ENCODE data around the gene SIK3.
A peak's percentile ranks its signal among the peaks of the same experiment; 100 is the strongest.
"Not testable (repeated sequence)": the region's sequence is repeated elsewhere in the genome, so short reads cannot be mapped to it uniquely, and the experiment has no call there.

SIK3 gene

DNA sequence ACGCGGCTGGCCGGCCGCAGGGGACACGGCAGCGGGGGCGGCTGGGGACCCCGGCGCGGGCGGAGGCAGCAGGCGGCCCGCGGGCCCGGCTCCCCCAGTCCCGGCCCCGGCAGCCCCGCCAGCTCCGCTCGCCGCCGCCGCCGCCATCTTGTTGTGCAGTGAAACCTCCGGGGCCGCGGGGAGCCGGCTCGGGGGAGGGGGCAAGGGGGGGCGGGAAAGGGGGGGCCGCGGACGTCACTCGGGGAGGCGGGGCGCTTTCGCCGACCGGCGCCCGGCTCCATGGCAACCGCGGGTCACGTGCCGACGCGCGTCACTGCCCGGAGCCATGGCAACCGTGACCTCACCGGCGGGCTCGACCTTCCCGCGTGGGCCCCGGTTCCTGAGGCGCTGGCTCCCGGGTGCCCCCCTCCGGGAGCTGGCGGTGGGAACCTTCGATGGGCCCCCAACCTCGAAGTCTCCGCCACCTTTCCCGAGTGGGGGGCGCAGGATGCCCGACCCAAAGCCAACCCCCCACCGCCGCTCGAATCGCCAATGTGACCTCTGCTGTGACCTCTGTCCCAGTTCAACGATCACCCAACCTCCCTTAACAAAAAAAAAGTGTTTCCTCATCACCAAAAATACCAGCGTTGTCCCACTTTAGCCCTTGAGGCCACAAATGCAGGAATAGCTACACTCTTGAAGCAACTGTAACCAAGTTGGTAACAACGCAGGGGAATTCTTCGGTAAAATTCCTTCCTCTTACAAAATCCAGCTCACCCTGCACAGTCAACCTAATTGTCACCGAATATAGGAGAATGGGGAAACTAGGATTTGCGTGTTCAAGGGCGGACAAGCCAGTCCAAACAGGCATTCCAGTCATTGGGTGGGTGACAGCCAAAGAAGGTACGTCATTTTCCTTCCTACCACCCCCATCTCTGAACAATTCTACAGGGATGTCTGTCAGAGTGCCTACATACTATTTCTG is at the start of gene SIK3:
Gene SIK3, minus strand, starts transcription at position 160 of the 964 bp plus-strand sequence. Its CDS starts 13 bp downstream, at position 147.
- peak; percentile 71 to 88 for DNase-seq

DNA sequence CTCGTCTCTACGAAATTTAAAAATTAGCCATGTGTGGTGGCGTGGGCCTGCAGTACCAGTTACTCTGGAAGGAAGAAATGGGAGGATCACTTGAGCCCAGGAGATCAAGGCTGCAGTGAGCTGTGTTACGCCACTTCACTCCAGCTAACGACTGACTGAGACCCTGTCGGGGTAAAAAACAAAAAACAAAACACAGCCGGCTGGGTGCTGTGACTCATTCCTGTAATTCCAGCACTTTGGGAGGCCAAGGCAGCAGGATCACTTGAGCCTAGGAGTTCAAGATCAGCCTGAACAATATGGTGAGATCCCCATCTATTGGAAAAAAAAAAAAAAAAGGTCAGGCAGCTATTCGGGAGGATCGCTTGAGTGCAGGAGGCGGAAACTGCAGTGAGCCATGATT is 48.3 kb upstream of the SIK3 start:
- no peak for DNase-seq

DNA sequence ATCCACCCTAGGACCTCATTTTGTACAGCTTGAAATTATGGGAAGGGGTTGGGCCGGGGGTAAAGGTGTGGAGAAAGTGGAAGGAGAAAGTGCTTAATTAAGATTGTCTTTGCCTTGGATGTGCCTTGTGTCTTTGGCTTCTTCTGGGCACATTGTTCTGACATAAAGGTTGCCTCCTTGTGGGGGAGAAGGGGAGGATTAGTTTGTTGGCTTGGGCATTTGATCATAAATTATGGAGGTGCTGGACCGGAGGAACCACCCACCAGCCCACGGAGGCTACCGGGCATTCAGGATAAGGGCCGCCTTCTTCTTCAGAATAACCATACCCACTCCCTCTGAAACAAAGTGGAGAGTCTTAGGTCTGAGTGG is 47.1 kb upstream of the SIK3 start:
- DNase-seq = peak in 1 of 2 experiments; percentile 20

DNA sequence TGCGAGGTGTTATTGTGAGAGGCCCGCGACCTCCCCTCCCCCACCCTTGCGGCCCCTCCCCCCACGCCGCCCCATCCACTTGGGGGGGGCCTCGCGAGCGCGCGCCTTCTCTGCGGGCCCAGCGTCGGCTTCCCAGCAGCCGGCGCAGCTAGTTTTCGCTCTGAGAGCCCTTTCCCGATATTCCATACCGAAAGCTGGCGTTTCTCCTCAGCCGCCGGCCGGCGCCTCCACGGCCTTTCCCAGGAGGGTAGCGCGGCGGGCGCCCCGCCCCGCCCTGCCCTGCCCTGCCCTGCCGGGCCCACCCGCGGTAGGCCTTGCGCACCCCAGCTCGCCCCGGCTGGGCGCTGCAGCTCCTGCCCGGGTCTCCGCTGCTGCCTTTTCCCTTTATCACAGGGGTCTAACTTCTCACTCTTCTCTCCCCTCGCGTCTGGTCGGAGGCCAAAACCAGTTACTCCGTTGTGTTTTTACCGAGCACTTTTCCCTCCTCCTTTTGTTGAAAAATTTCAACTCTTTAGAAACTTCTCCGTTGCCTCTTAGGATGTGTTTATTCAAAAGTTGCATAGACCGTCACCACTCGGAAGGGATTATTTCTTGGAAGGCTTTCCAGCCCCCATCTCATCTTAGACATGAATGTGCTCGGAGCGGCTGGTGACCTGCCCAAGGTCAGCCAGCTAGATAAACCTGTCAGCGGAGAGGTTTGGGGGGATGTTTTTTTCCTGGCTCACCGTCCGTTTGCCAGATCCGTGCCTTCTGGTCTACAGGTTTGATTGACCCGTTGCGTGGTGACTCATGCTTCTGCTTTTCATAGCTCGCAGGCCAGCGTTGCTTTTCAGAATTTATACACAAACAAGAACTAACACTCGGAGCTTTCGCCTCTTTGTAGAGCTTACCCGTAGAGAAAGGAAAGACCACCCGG is 46.5 kb upstream of the SIK3 start:
- DNase-seq = peak in 1 of 2 experiments; percentile 50

DNA sequence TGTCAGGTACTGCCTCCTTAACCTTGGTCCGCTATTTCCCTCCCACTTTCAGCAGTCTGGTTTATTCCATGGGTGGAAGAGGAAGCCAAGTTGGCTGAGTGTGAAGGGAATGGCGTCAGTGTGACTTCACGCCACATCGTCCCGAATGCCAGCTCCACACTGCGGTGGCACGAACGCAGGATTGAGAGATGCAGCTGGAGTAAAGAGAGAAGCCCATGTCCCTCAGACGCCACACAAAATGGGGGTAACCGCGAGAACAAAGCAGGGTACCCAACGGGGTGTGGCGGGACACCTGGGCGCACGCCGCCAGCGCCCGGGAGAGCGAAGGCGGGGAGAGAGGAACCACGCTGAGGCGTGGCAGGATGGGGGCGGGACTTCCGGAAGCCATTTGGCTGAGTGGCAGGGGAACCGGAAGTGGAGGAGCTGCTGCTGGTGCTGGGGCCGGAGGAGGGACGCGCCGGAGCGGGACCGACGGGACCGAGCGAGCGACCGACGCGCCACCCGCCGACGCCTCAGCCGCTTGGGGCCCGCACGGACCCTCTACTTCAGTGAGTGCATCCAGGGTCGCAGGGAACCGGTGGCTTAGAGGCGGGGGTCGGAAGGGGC is 45.7 kb upstream of the SIK3 start, which contains the start of gene PAFAH1B2:
Gene PAFAH1B2, plus strand, starts transcription at position 417 of the 606 bp plus-strand sequence. CDS start 8,161 bp downstream, outside the sequence.
- peak; percentile 79 to 92 for DNase-seq

DNA sequence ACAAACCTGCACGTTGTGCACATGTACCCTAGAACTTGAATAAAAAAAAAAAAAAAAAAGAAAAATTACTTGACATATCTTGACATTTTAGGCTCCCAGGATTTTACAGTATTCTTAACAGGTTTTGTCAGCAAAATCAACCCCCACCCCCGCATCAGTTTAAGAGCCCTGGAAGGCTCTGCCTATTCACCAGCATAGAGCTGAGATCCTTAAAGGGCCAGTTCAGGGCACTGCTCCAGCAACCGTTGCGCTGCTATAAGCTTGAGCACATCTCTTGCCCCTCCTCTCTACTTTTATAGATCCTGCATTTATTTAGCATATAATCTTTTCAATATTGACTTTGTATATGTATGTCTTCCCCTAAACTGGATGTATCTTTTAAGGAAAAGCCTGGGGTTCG is 45.2 kb upstream of the SIK3 start:
- peak in 1 of 2 experiments; percentile 40 for DNase-seq

DNA sequence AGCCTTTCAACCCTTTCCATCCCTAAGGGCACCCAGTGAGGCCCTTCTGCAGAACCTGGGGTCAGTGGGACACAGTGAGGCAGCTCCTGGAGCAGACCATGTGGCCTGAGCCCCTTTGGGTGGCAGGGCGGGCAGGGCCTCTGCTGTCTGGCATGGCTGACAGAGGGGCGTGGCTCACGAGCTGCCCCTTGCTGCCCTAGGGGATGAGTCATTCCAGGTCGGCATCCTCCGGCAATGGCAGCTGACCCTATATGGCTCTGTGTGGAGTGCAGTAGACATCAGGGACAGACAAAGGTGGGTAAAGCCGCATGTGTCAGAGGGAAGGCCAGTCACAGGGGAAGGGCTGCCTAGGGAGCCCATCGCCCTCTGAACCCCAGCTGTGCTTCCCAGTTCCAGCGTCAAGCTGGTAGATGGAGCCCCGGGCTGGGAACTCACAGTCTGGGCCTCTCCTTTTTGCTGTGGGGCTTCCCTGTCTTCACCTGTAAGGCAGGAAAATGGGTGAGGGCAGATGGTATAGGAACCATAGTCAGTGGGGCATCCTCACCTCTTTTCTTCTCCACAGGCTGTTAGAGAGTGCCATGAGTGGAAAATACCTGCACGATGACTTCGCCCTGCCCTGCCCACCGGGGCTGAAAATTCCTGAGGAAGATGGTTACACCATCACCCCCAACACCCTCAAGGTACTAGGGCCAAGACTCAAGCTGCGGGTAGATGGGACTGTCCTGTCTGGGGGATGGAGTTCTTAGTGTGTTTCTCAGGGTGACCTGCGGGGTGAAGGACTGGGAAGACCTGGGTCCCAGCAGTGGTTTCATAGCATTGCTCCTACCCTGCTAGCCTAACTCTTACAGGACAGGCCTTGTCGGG is 39.2 kb upstream of the SIK3 start:
- DNase-seq = not testable (repeated sequence)

DNA sequence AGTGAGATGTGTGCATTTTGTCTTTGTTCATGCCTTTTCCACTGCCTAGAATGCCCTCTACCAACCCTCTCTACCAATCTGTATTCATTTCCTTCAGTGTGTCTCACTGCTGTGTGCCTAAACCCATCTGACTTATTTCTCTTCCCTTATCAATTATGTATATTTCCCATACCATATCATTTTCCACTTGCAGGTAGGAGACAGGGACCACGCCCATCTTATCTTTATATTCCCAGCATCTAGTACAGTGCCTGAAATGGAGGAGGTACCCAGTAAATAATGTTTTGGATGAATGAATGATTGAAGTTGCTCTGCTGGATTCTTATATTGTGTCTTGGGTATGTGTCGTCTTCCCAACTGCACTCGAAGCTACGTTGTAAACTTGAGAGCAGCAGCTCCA is 36.8 kb upstream of the SIK3 start:
- not testable (repeated sequence) for DNase-seq

DNA sequence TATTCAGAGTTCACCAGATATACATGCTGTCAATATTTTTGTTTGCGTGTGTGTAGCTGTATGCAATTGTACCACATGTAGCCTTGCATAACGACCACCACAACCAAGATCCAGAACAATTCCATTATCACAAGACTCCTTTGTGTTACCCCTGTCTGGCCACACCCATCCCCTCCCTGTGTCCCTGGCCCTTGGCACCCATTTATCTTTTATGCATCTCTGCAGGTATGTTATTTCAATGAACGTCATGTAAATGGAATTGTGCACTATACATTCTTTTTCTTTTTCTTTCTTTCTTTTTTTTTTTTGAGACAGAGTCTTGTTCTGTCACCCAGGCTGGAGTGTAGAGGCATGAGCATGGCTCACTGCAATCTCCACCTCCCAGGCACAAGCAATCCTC is 36.2 kb upstream of the SIK3 start:
- no peak for DNase-seq

DNA sequence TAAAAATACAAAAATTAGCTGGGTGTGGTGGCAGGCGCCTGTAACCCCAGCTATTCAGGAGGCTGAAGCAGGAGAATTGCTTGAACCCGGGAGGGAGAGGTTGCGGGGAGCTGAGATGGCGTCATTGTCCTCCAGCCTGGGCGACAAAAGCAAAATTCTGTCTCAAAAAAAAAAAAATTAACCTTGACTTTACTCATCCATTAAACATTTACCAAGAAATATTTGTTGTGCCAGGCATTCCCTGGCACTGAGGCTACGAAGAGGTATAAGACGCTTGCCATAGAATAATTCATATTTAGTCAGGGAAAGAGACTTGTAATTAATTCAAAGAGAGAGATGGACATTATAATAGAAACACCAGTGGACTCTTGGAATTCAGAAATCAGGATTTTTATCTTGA is 32.7 kb upstream of the SIK3 start:
- DNase-seq = no peak

DNA sequence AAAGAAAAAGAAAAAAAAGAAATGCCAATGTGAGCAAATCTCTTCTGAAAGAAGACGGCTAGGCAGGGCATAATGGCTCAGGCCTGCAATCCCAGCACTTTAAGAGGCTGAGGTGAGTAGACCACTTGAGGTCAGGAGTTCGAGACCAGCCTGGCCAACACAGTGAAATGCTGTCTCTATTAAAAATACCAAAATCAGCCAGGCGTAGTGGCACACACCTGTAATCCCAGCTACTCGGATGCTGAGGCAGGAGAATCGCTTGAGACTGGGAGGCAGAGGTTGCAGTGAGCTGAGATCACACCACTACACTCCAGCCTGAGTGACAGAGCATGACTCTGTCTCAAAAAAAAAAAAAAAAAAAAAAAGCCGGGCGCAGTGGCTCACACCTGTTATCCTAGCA is 32.2 kb upstream of the SIK3 start:
- not testable (repeated sequence) for DNase-seq

DNA sequence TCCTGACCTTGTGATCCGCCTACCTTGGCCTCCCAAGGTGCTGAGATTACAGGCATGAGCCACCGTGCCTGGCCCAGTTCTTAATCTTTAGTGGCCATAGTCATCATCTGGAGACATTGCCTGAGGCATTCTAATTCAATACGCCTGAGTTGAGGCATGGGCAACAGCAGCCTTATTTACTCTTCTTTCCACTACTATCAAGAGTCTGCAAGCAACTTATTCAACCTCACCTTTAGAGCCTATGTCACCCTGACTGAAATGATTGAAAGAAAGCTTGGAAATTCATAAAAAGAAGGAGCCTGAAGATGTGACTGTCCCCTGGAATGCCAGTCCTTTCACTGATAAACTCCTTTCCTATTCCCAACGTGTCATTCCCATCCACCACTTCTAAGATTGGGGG is 30.1 kb upstream of the SIK3 start:
- DNase-seq = no peak

DNA sequence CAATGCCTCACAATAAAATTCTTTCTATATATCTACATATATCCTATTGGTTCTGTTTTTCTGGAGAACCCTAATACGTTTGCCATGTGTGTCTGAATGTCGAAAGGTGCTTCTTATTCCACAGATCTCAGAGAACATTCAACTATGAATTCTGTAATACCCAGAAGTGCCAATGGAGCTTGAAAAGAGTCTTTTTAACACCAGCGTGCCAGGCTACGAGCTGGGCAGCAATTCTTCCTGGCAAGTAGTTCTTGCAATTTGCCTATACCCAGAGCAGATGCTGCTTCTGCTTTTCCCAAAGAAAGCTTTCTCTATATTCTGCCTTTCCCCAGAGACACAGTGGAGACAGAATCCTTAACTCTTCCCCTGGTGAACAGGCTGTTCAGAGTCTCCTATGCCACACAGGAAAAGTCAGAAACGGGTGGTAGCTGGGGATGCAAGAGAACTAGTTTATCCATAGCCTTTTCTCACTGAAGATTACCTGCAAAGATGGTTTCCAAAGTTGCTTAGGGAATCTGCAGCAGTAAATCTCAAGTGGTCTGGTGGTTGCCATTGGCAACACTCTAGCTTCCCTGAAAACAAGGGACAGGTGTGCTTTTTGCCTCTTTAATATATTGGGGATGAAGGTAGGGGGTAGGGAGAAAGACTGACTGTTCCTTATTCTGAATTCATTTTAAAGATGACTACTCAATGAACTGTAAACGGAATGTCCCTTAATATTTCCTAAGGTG is 29.1 kb upstream of the SIK3 start:
- DNase-seq = peak; percentile 3 to 53

DNA sequence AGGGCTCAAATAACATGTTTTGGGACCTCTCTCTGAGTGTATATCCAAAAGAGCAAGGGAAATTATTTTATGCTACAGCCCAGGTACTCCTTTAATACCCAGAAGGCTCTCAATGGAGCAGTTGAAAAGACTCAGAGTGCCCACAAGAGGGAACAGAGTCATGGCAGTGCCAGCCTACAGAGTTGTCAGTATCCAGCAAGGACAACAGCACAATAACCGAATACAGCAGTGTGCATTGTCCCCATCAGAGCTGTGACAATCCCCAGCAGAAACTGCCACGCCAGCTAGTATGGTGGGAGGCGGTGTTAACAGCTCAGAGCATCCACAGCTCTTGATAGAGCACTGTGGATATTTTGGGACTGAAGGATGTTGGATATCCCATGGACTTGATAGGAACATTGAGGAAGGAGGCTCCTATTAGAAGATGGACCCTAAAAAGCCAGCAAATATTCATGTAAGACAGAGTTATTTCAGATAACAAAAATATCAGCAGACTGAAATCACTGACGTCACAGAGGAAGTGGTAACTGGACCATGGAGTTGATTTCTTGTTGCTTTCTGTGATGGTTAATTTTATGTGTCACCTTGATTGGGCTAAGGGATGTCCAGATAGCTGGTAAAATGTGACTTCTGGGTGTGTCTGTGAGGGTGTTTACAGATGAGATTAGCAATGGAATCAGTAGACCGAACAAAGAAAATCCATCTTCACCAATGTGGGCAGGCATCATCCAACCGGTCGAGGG is 28.2 kb upstream of the SIK3 start:
- no peak for DNase-seq

DNA sequence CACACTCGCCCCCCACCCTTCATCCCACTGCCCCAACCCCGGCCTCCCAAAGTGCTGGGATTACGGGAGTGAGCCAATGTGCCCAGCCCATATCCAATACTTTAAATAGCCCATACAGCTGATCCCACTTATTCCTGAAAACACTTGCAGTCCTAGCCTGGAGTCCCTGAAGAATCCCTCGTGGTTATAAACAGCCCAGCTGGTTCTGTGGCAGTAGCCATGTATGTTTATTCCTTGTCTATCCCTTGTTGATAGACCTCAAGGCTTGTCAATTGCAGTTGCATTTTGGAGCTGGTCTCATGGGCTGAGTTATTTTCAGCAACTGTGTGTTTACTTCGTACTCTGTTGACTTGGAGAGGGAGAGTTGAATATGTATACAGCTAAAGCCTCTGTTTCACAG is 24.3 kb upstream of the SIK3 start:
- DNase-seq = no peak

DNA sequence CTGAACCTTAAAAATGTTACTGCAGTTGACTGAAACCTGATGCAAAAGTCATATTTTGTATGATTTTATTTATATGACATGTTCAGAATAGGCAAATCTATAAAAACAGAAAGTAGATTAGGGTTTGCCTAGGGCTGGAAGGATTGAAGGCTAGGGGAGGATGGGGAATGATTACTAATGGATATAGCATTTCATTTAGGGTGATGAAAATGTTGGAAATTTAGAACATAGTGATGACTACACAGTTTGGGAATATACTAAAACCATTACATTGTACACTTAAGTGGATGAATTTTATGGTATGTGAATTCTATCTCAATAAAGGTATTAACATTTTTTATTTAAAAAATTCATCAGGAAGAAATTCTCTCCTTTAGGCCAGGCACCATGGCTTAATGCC is 22.9 kb upstream of the SIK3 start:
- DNase-seq = no peak

DNA sequence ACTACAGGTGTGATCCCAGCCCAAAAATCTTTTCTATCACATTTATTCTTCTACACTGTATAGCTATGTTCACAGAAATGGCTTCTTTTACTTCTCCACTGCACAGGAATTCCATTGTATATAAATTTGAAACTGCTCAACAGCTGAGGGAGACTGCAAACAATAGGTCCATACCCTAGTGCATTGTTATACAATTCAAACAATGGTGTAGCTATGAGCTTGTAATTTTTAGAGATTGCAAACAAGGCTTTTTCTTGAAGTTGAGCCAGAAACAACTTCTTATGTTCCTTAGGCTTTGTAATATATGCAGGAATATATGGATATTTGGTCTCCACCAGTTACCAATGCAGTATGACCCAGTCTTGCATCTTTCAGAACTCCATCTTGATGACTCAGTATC is 19.5 kb upstream of the SIK3 start:
- no peak for DNase-seq

DNA sequence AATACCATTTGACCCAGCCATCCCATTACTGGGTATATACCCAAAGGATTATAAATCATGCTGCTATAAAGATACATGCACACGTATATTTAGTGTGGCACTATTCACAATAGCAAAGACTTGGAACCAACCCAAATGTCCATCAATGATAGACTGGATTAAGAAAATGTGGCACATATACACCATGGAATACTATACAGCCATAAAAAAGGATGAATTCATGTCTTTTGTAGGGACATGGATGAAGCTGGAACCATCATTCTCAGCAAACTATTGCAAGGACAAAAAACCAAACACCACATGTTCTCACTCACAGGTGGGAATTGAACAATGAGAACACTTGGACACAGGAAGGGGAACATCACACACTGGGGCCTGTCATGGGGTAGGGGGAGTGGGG is 14.7 kb upstream of the SIK3 start:
- DNase-seq = not testable (repeated sequence)

DNA sequence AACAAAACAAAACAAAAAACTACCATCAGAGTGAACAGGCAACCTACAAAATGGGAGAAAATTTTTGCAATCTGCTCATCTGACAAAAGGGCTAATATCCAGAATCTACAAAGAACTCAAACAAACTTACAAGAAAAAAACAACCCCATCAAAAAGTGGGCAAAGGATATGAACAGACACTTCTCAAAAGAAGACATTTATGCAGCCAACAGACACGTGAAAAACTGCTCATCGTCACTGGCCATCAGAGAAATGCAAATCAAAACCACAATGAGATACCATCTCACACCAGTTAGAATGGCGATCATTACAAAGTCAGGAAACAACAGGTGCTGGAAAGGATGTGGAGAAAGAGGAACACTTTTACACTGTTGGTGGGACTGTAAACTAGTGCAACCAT is 14.3 kb upstream of the SIK3 start:
- not testable (repeated sequence) for DNase-seq

DNA sequence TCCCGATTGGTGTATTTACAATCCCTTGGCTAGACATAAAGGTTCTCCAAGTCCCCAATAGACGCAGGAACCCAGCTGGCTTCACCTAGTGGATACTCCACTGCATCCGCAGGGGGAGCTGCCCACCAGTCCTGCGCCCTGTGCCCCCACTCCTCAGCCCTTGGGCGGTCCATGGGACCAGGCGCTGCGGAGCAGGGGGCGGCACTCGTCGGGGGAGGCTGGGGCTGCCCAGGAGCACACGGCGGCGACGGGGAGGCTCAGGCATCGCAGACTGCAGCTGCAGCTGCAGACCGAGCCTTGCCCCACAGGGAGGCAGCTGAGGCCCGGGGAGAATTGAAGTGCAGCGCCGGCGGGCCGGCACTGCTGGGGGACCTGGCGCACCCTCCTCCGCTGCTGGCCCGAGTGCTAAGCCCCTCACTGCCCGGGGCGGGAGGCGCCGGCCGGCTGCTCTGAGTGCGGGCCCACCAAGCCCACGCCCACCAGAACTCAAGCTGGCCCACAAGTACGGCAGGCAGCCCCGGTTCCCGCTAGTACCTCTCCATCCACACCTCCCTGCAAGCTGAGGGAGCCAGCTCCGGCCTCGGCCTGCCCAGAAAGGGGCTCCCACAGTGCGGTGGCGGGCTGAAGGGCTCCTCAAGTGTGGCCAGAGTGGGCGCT is 12.2 kb upstream of the SIK3 start:
- DNase-seq = no peak

All from NCI-H524 (cell line).